ENCODE measurements around the gene NKAIN2.
"Not testable (repeated sequence)": the region's sequence is repeated elsewhere in the genome, so short reads cannot be mapped to it uniquely, and the experiment has no call there.

NKAIN2 gene

DNA sequence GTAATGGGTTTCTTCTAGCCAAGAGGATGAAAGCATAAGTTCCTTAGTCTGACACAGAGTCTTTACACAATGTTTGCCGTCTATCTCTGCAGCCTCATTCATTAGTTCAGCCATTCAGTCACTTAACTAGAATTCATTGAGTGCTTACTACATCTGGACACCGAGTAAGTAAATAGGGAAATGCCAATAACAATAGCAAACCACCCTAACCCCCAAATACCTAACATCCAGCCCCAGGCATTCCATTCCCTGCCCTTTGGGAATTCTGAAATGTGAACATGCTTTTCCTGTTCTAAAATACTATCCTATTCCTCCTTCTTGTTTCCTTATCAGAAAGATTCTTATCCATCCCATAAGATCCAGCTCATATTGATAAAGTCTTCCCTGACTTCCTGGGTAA, 881.0 kb downstream of the NKAIN2 start:
- Histone ChIP-seq H3K9me3 (ENCODE audit: control insufficient read depth in 2 of 2, low read length in 2 of 2) (no peaks in the 10 kb centered on the region), H3K4me3 (ENCODE audit: low read length in 2 of 2) (no peak overlapping the region), H3K27ac (ENCODE audit: low read depth in 2 of 2, low read length in 2 of 2) (no peak overlapping the region), H3K9ac (ENCODE audit: low read depth in 1 of 2, low read length in 2 of 2) (no peak overlapping the region), H3K4me1 (ENCODE audit: control insufficient read depth in 2 of 2, insufficient read depth in 2 of 2, low read length in 2 of 2) (no peaks in the 10 kb centered on the region), H3K27me3 (ENCODE audit: control insufficient read depth in 2 of 2, insufficient read depth in 2 of 2, low read length in 2 of 2) (no peaks in the 10 kb centered on the region), H3K36me3 (ENCODE audit: control insufficient read depth in 2 of 2, insufficient read depth in 2 of 2, low read length in 2 of 2) (no peaks in the 10 kb centered on the region)

DNA sequence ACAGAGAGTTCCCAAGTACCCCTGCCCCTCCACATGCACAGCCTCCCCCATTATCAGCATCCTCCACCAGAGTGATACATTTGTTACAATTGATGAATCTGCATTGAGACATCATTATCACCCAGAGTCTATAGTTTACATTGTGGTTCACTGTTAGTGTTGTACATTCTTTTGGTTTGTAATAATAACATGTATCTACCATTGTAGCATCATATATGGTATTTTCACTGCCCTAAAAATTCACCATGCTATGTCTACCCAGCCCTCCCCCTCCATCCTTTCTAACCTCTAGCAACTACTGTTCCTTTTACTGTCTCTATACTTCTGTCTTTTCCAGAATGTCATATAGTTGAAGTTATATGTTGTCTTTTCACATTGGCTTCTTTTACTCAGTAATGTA, 884.7 kb downstream of the NKAIN2 start:
- Histone ChIP-seq H3K9ac (ENCODE audit: low read depth in 1 of 2, low read length in 2 of 2) (no peak overlapping the region), H3K4me3 (ENCODE audit: low read length in 2 of 2) (no peak overlapping the region)

DNA sequence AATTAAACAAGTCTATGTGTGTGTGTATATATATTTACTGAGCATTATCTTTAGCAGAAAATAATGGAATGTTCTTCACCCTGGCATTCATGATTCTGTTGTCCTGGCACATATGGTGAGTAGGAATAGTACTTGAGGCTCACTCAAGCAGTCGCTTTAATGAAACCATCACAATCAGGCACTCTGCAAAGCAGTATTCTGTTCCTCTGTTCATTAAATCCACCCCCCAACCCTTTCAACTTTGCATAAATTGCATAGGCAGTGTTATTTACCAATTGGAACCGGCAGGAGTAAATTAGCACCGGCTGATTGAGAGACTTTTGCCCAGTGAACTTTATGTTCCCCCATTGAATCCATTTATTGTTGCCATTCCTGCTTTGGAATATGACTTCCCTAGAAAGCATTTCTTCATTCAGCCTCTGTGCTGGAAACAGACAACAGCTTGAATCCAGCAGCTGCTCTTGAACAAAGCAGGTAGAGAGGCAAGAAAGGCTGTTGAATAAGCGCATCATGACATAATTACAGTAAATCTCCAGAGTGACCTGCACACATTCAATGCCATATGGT, 890.6 kb downstream of the NKAIN2 start:
- Histone ChIP-seq H3K4me3 (ENCODE audit: low read length in 2 of 2) (no peak overlapping the region), H3K36me3 (ENCODE audit: control insufficient read depth in 2 of 2, insufficient read depth in 2 of 2, low read length in 2 of 2) (no peaks in the 10 kb centered on the region), H3K27ac (ENCODE audit: low read depth in 2 of 2, low read length in 2 of 2) (no peak overlapping the region), H3K9me3 (ENCODE audit: control insufficient read depth in 2 of 2, low read length in 2 of 2) (no peaks in the 10 kb centered on the region), H3K4me1 (ENCODE audit: control insufficient read depth in 2 of 2, insufficient read depth in 2 of 2, low read length in 2 of 2) (no peaks in the 10 kb centered on the region), H3K9ac (ENCODE audit: low read depth in 1 of 2, low read length in 2 of 2) (no peak overlapping the region), H3K27me3 (ENCODE audit: control insufficient read depth in 2 of 2, insufficient read depth in 2 of 2, low read length in 2 of 2) (no peaks in the 10 kb centered on the region)

More for the DNA sequence above, 884.7 kb downstream of the NKAIN2 start:
- Histone ChIP-seq H3K27ac (ENCODE audit: low read depth in 2 of 2, low read length in 2 of 2) (no peak overlapping the region), H3K9me3 (ENCODE audit: control insufficient read depth in 2 of 2, low read length in 2 of 2) (no peaks in the 10 kb centered on the region), H3K4me1 (ENCODE audit: control insufficient read depth in 2 of 2, insufficient read depth in 2 of 2, low read length in 2 of 2) (no peaks in the 10 kb centered on the region), H3K36me3 (ENCODE audit: control insufficient read depth in 2 of 2, insufficient read depth in 2 of 2, low read length in 2 of 2) (no peaks in the 10 kb centered on the region), H3K27me3 (ENCODE audit: control insufficient read depth in 2 of 2, insufficient read depth in 2 of 2, low read length in 2 of 2) (no peaks in the 10 kb centered on the region)

DNA sequence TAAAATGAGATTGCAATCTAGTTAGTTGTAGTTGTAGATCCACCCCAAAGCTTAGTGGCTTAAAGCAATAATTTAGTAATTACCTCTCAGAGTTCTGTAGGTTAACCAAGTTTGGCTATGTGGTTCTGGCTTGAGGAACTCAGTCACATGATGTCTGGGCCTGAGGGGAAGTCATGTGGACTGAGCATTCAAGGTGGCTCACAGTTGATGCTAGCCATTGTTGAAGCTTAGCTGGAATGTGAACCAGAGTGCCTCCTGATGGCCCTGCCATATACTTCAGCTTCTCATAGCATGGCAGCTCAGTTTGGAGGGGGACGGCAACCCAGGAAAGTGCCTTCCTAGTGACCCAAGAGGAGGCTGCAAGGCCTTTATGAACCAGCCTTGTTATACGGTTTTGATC, 895.4 kb downstream of the NKAIN2 start:
- H3K4me3 ChIP-seq (ENCODE audit: low read length in 2 of 2): no peak overlapping the region
- no peak overlapping the region for H3K9ac ChIP-seq (ENCODE audit: low read depth in 1 of 2, low read length in 2 of 2)
- no peak overlapping the region for H3K27ac ChIP-seq (ENCODE audit: low read depth in 2 of 2, low read length in 2 of 2)

DNA sequence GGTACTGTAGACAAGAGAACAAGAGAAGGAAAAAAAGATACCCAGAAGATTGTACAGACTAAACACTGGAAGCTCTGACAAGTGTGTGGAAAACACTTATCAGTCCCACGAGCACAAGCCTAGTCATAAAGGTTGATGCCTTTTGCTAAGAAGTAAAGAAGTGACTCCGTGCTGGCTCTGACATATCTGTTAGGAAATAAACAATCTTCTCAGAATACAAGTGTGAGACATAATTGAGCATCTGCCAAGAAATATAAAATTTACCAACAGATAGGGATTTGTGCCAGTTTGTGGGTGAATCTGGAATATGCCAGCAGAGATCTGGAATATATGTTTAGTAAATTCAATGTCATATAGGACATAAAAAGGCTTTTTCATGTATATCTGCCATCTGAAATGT, 899.9 kb downstream of the NKAIN2 start:
- Histone ChIP-seq H3K27ac (ENCODE audit: low read depth in 2 of 2, low read length in 2 of 2) (no peak overlapping the region), H3K27me3 (ENCODE audit: control insufficient read depth in 2 of 2, insufficient read depth in 2 of 2, low read length in 2 of 2) (no peaks in the 10 kb centered on the region), H3K9me3 (ENCODE audit: control insufficient read depth in 2 of 2, low read length in 2 of 2) (no peaks in the 10 kb centered on the region), H3K4me1 (ENCODE audit: control insufficient read depth in 2 of 2, insufficient read depth in 2 of 2, low read length in 2 of 2) (no peaks in the 10 kb centered on the region), H3K9ac (ENCODE audit: low read depth in 1 of 2, low read length in 2 of 2) (no peak overlapping the region), H3K36me3 (ENCODE audit: control insufficient read depth in 2 of 2, insufficient read depth in 2 of 2, low read length in 2 of 2) (no peaks in the 10 kb centered on the region), H3K4me3 (ENCODE audit: low read length in 2 of 2) (no peak overlapping the region)

More for the DNA sequence above, 895.4 kb downstream of the NKAIN2 start:
- Histone ChIP-seq H3K27me3 (ENCODE audit: control insufficient read depth in 2 of 2, insufficient read depth in 2 of 2, low read length in 2 of 2) (no peaks in the 10 kb centered on the region), H3K4me1 (ENCODE audit: control insufficient read depth in 2 of 2, insufficient read depth in 2 of 2, low read length in 2 of 2) (no peaks in the 10 kb centered on the region), H3K36me3 (ENCODE audit: control insufficient read depth in 2 of 2, insufficient read depth in 2 of 2, low read length in 2 of 2) (no peaks in the 10 kb centered on the region), H3K9me3 (ENCODE audit: control insufficient read depth in 2 of 2, low read length in 2 of 2) (no peaks in the 10 kb centered on the region)

DNA sequence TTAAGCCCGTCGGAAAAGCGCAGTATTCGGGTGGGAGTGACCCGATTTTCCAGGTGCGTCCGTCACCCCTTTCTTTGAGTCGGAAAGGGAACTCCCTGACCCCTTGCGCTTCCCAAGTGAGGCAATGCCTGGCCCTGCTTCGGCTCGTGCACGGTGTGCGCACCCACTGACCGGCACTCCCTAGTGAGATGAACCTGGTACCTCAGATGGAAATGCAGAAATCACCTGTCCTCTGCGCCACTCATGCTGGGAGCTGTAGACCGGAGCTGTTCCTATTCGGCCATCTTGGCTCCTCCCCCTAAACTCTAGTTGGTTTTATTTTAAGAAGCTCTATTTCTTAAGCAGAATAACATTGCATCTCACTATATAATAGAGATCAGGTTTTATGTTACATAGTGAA, 908.9 kb downstream of the NKAIN2 start:
- H3K9ac ChIP-seq (ENCODE audit: low read depth in 1 of 2, low read length in 2 of 2); H3K9me3 ChIP-seq (ENCODE audit: control insufficient read depth in 2 of 2, low read length in 2 of 2); H3K36me3 ChIP-seq (ENCODE audit: control insufficient read depth in 2 of 2, insufficient read depth in 2 of 2, low read length in 2 of 2); H3K27ac ChIP-seq (ENCODE audit: low read depth in 2 of 2, low read length in 2 of 2); H3K4me1 ChIP-seq (ENCODE audit: control insufficient read depth in 2 of 2, insufficient read depth in 2 of 2, low read length in 2 of 2); H3K4me3 ChIP-seq (ENCODE audit: low read length in 2 of 2); H3K27me3 ChIP-seq (ENCODE audit: control insufficient read depth in 2 of 2, insufficient read depth in 2 of 2, low read length in 2 of 2): not testable (repeated sequence)

DNA sequence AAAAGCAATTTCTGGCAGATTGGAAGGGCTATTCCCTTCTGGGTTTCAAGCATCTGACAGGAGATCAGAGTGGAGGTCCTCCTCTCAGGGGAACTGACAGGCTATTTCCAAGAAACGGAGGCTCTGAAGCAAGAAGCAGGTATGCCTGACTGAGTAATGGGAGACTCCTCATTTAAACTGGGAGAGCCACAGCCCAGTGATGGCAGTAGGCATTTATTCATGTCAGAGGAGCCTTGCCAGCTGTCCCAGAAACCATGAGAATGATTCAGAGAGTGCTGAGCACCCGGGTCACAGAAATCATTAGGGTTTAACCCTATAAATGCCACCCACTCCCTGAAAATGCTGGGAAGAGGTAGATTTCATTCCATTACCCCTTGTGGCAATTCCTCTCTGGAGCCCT, 911.1 kb downstream of the NKAIN2 start:
- Histone ChIP-seq H3K4me3 (ENCODE audit: low read length in 2 of 2) (no peak overlapping the region), H3K27ac (ENCODE audit: low read depth in 2 of 2, low read length in 2 of 2) (no peak overlapping the region), H3K27me3 (ENCODE audit: control insufficient read depth in 2 of 2, insufficient read depth in 2 of 2, low read length in 2 of 2) (no peaks in the 10 kb centered on the region), H3K4me1 (ENCODE audit: control insufficient read depth in 2 of 2, insufficient read depth in 2 of 2, low read length in 2 of 2) (no peaks in the 10 kb centered on the region), H3K9ac (ENCODE audit: low read depth in 1 of 2, low read length in 2 of 2) (no peak overlapping the region), H3K36me3 (ENCODE audit: control insufficient read depth in 2 of 2, insufficient read depth in 2 of 2, low read length in 2 of 2) (no peaks in the 10 kb centered on the region), H3K9me3 (ENCODE audit: control insufficient read depth in 2 of 2, low read length in 2 of 2) (no peaks in the 10 kb centered on the region)

DNA sequence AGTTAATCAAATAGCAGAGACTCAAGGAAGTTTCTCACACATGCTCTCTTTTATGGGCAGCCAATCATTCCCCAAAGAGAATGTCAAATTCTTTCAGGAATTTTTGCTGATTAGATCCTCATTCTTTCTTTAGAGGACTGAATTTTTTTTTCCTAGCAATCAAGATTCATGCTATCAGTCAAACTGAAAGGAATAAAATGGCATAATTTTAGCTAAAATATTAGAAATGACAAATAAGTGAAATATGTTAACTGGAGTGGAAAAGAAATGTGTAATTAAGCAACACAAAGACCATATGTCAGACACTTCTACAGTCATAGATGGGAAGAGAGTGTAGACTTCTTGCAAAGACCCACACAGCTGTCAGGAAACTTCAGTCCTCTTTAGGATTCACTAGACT, 916.2 kb downstream of the NKAIN2 start:
- no peaks in the 10 kb centered on the region for H3K36me3 ChIP-seq (ENCODE audit: control insufficient read depth in 2 of 2, insufficient read depth in 2 of 2, low read length in 2 of 2)
- H3K9me3 ChIP-seq (ENCODE audit: control insufficient read depth in 2 of 2, low read length in 2 of 2): no peaks in the 10 kb centered on the region
- no peak overlapping the region for H3K27ac ChIP-seq (ENCODE audit: low read depth in 2 of 2, low read length in 2 of 2)
- no peaks in the 10 kb centered on the region for H3K4me1 ChIP-seq (ENCODE audit: control insufficient read depth in 2 of 2, insufficient read depth in 2 of 2, low read length in 2 of 2)
- H3K9ac ChIP-seq (ENCODE audit: low read depth in 1 of 2, low read length in 2 of 2): no peak overlapping the region
- no peak overlapping the region for H3K4me3 ChIP-seq (ENCODE audit: low read length in 2 of 2)
- H3K27me3 ChIP-seq (ENCODE audit: control insufficient read depth in 2 of 2, insufficient read depth in 2 of 2, low read length in 2 of 2): no peaks in the 10 kb centered on the region

DNA sequence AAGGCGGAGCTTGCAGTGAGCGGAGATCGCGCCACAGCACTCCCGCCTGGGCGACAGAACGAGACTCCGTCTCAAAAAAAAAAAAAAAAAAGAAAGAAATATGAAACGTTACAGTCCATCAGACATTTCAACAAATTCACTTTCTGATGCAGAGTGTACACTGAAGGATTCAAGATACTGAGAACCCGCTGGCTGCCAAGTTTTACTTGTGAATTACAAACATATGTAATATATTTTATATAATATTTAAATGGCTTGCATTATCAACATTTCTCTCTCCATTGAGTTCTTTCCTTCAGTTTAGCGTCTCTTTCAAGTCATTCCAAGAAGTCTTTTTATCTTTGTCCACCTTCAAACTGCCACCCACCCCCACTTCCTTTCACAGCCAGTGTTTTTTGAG, 917.7 kb downstream of the NKAIN2 start:
- Histone ChIP-seq H3K27me3 (ENCODE audit: control insufficient read depth in 2 of 2, insufficient read depth in 2 of 2, low read length in 2 of 2) (no peaks in the 10 kb centered on the region), H3K4me1 (ENCODE audit: control insufficient read depth in 2 of 2, insufficient read depth in 2 of 2, low read length in 2 of 2) (no peaks in the 10 kb centered on the region), H3K27ac (ENCODE audit: low read depth in 2 of 2, low read length in 2 of 2) (no peak overlapping the region), H3K9ac (ENCODE audit: low read depth in 1 of 2, low read length in 2 of 2) (no peak overlapping the region), H3K9me3 (ENCODE audit: control insufficient read depth in 2 of 2, low read length in 2 of 2) (no peaks in the 10 kb centered on the region), H3K4me3 (ENCODE audit: low read length in 2 of 2) (no peak overlapping the region), H3K36me3 (ENCODE audit: control insufficient read depth in 2 of 2, insufficient read depth in 2 of 2, low read length in 2 of 2) (no peaks in the 10 kb centered on the region)

DNA sequence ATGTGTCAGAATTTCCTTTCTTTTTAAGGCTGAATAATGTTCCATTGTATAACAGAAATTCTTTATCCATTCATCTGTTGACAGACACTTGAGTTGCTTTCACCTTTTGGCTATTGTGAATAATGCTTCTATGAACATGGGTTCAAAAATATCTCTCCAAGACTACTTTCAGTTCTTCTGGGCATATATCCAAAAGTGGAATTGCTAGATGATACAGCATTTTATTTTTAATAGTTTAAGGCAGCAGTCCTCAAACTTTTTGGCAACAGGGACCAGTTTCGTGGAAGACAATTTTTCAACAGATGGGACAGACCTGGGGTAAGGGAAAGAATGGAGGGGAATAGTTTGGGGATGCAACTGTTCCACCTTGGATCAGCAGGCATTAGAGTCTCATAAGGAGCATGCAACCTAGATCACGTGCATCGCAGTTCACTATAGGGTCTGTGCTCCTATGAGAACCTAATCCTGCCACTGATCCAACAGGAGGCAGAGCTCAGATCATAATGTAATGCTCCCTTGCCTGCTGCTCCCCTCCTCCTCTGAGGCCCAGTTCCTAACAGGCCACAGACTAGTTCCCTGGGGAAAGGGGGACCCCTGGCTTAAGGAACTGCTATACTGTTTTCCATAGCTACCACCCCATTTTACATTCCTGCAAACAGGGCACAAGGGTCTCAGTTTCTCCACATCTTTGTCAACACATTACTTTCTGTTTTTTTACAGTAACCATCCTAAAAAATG, 918.6 kb downstream of the NKAIN2 start:
- Histone ChIP-seq H3K27ac (ENCODE audit: low read depth in 2 of 2, low read length in 2 of 2) (no peak overlapping the region), H3K9ac (ENCODE audit: low read depth in 1 of 2, low read length in 2 of 2) (no peak overlapping the region), H3K4me3 (ENCODE audit: low read length in 2 of 2) (no peak overlapping the region)

More for the DNA sequence above, 918.6 kb downstream of the NKAIN2 start:
- H3K36me3 ChIP-seq (ENCODE audit: control insufficient read depth in 2 of 2, insufficient read depth in 2 of 2, low read length in 2 of 2): no peaks in the 10 kb centered on the region
- H3K27me3 ChIP-seq (ENCODE audit: control insufficient read depth in 2 of 2, insufficient read depth in 2 of 2, low read length in 2 of 2): no peaks in the 10 kb centered on the region
- no peaks in the 10 kb centered on the region for H3K4me1 ChIP-seq (ENCODE audit: control insufficient read depth in 2 of 2, insufficient read depth in 2 of 2, low read length in 2 of 2)
- H3K9me3 ChIP-seq (ENCODE audit: control insufficient read depth in 2 of 2, low read length in 2 of 2): no peaks in the 10 kb centered on the region

All from mucosa of rectum (tissue), 2 donors.